ENCODE measurements around the gene BRAT1.
A peak's percentile ranks its signal among the peaks of the same experiment; 100 is the strongest.
"Not testable (repeated sequence)": the region's sequence is repeated elsewhere in the genome, so short reads cannot be mapped to it uniquely, and the experiment has no call there.

BRAT1 gene

DNA sequence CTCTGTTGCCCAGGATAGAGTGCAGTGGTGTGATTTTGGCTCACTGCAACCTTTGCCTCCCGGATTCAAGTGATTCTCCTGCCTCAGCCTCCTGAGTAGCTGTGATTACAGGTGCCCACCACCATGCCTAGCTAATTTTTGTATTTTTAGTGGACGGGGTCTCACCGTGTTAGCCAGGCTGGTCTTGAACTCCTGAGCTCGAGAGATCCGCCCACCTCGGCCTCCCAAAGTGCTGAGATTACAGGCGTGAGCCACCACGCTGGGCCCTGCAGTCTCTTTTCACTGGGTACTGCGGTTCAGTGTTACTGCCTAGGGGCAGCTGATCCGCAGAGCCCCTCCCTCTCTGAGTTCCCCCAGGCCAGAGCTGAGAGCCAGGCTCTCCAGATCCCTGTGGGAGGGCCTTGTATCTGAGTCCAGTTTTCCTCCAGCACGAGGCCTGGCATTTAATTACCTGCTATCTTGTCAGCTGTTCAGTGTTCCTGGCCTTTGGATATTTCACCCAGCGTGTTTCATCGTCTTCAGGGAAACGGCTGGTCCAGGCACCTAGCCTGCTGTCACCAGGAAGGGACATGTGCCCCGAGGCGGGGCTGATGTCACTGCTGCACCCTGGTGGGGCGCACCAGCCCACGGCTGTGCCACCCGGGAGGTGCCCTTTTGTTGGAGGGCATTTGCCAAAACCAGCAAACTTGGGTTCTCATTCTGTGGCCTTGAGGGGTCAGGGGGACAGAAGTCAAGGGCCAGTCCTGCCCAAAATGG is 19.3 kb downstream of the BRAT1 start:
- not testable (repeated sequence) for DNase-seq

DNA sequence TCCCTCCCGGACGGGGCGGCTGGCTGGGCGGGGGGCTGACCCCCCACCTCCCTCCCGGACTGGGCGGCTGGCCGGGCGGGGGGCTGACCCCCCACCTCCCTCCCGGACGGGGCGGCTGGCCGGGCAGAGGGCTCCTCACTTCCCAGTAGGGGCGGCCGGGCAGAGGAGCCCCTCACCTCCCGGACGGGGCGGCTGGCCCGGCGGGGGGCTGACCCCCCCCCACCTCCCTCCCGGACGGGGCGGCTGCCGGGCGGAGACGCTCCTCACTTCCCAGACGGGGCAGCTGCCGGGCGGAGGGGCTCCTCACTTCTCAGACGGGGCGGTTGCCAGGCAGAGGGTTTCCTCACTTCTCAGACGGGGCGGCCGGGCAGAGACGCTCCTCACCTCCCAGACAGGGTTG is 21.1 kb downstream of the BRAT1 start:
- DNase-seq: not testable (repeated sequence)

DNA sequence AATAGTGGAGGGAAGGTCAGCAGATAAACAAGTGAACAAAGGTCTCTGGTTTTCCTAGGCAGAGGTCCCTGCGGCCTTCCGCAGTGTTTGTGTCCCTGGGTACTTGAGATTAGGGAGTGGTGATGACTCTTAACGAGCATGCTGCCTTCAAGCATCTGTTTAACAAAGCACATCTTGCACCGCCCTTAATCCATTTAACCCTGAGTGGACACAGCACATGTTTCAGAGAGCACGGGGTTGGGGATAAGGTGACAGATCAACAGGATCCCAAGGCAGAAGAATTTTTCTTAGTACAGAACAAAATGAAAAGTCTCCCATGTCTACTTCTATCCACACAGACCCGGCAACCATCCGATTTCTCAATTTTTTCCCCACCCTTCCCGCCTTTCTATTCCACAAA is 21.8 kb downstream of the BRAT1 start:
- not testable (repeated sequence) for DNase-seq

DNA sequence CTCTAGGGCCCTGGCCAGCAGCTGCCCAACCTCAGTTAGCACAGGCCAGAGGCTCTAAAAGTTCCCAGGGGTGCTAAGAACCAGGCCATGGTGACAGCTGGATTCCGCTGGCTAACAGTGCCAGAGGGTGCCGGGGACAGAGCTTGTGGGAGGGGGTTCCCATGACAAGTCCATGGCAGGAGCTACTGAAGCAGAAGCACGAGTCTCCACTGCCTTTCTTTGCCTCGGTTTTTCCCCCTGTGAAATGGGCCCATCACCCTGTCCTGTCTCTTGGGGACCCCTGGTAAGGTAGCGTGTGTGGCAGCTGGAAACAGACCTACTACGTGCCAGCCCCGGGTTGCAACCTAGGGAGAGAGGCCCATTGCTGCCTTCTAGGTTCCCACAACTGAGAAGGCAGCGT is 22.5 kb downstream of the BRAT1 start:
- DNase-seq: not testable (repeated sequence)

DNA sequence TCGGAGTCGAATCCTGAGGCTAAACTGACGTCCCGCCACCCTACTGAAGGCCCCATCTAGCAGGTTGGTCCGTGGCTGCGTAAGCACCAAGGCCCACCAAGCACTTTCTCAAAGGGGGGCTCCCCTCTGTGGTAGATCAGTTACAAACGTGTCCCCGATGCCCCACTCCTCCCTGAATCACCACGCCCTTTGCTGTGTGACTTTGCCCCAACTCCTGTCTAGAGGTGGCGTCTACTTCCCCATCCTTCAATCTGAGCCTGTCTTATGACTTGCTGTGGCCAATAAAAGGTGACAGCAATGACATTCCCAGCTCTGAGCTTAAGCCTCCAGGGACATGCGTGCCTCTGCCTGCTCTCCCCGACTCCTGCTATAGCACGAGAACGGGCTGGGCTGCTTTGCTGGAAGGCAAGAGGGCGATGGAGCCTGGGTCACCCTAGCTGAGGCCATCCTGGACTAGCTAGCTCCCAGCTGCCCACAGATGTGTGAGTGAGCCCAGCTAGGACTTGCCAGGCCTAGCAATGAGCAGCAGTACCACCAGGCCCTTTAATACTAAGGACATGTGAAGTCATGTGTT is 23.0 kb downstream of the BRAT1 start:
- peak; percentile 32 to 49 for DNase-seq

DNA sequence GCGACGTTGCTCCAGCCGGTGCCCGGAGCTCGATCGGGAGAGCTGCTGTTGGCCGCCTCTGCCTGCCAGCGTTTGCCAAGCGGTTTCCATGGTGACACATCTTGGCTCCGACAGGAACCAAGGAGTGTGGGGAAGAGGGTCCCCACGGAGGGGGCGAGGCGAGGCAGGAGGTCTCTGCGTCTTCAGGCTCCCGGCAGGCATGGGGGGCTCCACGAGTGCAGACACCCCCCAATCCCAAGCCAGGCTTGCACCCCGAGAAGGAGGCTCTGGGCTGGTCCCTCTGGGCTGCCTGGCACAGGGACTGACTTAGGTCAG is 23.6 kb downstream of the BRAT1 start:
- DNase-seq: not testable (repeated sequence)

DNA sequence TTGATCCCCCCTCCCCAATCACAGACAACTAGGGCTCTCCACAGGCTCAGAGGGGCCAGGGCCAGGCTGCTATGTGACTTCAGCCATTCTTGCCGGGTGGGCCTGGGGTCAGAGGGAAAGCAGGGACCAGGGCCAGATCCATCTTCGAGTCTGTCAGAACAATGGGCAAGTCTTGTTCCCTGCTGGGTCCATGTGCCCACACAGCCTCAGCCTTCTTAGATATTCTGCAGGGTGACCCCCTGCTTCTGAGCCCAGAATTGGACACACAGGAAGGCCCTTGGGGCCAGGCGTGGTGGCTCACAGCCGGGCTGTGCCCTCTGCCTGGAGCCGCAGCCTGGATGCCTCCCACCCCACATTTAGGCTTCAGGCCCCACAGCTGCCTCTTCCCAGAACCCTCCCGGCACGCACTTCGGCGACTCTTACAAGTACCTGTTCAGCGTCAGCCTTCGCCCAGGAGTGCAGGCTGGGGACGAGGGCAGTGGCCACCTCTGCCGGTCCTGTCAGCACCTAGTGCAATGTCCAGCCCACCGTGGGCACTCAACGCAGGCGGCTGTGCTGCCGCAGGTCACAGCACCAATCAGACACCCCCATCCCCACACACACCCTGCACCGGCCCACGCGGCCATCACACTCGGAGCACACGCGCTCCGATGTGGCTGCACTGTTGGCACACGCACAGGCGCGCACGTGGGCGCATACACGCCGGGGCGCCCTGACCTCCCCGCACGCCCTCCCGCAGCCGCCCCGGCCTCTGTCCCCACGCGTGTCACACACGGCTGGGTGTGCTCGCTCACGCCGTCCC is 24.1 kb downstream of the BRAT1 start:
- DNase-seq: peak; percentile 29 to 42

DNA sequence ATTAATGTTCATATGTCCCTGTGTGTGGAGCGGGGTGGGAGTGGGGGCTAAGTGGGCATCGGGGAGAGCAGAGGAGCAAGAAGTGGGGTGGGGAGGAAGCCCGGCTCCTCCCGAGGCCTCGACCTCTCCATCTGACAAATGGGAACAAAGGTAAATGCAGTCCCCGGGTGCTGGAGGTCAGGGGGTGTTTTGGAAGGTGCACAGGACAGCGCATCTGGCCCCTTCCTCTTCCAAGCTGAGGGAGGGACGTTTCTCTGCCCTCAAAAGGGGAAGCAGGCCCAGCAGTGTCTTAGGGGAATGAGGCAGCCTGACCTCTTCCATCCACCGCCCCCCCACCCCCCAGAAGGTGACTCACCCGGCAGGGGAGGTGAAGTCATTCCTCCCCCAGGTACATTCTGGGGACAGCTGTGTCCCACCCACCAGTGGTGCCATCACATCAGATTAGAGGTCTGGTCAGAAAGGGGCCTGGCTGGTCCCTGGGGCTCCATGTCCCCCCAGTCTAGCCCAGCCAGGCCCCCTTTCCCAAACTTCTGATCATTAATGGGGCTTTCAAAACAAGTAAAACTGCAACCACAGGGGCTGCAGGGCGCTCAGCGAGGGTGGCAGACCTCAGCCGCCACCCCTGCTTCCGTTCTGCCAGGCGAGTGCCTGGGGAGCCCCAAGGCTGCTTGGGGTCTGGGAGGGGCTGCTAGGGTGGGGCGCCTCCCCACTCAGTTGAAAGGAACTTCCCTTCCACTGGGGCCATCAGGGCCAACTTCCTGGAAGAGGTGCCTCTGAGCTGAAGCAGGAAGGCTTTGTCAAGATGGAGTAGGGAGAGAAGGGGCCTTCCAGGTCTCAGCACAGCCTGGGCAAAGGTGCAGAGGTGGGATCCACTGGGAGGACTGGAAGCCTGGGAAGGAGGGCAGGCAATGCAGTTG is 25.0 kb downstream of the BRAT1 start:
- DNase-seq: peak in 1 of 2 experiments; percentile 34

DNA sequence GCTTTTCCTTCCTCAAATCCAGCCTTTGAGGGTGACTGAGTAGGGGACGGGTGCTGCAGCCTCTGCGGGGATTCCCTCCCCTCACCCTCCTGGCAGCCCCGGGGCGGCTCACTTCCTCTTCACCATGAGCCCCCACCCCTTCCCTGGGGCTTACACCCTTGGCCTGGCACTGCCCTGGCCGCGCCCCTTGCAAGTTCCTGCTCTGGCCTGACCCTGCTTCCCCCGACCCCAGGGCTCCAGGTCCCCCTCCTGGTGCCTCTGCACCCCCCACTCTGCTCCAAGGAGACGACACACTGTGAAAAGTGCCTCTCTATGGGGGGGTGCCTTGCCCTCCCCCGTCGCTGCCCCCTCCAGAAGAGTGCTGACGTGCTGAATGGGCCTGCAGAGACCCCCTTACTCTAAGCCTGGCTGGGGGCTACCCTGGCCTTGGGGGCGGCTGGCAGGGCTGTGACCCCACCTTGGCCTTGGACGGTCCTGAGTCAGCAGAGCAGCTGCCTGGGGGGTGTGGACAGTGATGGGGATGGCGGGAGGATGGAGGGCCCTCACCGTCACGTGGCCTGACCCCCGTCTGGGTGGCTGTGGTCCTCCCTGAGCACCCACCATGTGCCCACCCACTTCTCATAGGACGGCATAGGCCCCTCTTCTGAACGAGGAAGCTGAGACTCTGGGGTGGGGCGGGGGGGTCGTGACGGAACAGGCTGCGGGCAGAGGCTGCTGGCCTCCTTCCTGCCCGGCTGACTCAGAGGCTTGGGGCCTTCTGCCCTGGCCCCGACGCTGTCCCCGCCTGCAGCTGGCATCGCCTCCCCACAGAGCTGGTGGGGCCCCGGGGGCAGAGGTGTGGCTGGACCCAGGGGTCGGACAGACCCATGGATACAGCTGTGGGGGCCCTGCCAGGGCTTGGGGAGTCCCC is 25.9 kb downstream of the BRAT1 start:
- DNase-seq: no peak

DNA sequence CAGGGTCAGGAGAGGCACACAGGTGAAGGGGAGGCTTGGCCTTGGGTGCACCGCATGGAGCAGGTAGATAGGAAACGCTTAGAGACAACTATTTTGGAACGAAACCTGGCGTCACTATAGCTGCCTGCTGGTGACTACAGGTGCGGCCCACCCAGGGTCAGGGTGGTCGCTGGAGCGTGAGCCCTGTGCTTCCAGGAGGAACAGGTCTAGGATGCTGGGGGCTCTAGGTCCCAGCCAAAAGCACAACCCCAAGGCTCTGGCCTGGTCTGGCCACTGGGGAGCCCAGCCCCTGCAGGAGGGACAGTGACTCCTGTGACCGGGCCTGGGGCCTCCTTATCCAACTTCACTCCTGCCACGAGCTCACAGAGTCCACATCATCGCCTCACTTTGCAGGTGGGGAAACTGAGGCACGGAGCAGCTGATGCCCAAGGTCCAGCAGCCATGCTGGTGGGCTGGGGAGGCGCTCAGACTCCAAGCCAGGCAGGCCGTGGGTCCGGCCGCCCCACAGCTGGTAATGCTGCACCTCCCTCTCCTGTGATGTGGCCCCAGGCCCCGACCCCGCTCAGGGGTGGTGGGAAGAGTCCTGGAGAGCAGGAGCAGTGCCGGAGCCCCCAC is 26.7 kb downstream of the BRAT1 start:
- no peak for DNase-seq

DNA sequence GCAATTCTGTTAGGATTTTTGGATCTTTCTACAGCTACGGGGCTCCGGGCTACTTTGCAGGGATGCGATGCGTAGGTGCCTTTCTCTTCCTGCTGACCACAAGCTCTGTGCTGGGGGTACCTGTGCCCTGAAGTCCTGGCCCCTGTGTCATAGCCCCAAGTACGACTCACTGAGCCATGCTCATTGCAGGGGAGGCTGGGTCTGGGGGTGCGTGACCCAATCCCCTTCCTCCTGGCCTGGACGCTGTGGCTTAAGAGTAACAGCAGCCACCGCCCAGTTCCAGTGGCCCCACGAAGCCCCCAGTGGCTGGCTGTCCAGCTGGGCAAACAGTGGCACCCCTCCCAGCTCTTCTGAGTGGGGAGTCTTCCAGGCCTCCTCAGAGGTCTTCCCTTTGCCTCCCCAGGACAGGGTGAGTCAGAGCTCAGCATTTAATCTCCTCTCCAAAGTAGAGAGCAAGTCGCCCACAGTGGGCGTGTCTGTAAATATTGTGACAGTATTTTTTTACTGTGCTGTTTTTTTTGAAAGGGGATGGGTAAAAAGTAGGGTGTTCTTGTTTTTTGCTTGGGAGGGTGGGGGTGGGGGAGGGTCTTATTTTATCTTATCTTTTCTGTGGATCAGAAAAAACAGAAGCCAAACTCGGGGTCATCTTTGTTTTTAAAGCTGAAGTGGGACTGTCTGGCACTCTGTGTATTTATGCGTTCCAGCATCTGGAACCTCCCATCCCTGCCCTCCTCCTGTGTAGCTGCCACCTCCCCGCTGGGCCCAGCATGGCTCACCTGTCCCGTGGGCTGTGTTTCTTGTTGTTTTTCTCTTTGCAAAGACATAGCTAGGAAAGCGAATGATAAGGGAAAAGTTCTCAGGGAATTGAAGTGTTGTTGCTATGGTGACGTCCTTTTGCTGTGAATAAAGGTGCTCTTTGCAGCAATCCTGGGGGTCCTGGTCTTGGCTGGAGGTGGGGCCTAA is 27.5 kb downstream of the BRAT1 start:
- DNase-seq: peak; percentile 28 to 62

DNA sequence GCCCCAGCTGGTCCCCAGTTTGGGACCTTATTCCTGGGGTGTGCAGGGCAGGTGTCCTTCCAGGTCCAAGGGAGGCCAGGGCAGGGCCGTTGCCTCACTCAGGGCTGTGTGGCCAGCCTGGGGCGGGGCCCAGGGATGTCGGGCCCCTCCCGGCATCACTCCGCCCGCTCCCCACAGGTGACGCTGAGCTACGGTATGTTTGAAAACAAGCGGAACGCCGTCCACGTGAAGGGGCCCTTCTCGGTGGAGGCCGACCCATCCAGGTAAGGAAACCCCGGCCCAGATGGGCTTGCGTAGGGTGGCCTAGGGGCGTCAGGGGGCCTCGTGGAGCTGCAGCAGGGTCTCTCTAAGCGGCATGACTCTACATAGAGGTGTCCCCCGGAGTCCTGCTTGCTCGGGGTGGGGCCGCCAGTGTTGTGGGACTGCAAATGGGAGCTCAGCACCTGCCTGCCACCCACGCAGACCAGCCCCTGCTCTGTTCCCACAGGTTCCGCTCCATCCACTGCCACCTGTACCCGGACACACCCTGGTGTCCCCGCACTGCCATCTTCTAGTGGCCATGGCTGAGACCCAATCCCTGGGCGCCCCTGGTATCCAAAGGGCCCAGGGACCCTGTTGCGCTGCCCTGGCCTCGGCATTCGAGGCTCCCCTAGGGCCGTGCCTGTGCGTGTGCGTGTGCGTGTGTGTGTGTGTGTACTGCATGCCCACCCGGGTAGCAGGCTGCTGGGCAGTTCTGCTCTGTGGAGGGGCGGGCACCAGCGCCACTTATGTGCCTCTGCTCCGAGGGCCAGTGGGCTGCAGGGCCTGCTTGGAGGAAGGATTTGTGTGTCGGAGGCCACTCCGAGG is 28.4 kb downstream of the BRAT1 start:
- DNase-seq: no peak

DNA sequence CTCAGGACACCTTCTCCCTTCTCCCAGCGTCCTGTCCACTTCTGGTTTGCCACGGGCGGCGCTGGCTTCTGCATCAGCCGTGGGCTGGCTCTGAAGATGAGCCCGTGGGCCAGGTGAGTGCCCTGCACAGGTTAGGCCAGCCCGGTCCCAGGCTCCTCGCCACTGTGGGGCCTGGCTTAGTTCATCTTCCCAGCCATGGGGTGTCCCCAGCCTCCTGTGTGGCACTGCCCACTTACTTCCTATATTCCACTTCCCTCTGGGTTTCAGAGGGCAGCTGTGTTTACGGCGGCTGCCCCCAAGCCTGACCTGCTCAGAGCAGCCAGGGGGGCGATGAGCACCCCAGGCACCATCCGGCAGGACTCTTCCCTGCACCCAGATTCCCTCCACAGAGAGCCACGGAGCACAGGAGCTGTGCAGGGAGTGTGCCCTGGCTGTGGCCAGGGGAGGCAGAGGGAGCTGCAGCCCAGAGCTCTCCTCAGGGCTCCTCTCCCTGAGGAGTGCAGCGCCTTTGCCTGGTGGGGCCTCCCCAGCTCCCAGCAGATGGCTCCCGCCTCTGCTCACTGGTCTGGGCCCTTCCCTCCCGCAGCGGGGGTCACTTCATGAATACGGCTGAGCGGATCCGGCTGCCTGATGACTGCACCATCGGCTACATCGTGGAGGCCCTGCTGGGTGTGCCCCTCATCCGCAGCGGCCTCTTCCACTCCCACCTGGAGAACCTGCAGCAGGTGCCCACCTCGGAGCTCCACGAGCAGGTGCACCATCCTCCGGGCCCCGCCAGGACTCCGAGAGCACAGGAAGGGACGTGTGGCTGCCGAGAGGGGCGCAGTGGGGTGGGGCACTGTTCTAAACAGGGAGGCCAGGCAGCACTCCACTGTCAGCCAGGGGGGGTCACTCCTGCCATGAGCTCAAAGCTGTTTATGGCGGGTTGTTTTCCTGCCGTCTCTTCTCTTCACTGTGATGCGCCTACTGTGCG is 29.4 kb downstream of the BRAT1 start:
- DNase-seq: peak; percentile 40 to 57

DNA sequence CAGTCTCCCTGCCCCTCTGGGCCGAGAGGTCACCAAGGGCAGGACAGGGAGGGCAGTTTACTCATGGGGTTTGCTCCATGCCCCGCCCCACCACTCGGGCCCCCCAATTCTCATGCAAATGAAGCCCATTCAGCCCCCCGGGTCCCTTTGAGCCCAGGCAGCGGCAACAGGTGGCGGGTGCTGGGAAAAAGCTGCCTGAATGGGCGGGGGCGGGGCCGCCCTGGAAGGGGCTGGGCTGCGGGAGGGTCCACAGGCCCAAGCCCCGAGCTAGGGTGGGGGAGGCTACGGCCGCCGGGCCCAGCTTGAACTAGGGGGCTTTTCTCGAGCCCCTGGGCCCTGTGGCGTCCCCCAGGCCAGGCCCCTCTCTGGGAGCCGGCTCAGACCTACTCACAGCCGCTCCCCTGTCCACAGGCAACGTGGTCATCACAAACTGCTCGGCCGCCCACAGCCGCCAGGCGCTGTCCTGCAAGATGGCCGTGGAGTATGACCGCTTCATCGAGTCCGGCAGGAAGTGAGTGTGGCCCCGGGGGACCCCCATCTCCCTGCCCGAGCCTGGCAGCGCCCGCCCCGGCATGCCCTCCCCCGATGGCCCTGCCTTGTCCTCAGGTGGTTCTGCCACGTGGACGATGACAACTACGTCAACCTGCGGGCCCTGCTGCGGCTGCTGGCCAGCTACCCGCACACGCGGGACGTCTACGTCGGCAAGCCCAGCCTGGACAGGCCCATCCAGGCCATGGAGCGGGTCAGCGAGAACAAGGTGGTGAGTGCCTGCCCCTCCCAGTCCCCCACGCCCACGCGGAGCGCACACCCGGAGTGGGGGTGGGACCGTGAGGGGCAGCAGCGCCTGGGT is 30.3 kb downstream of the BRAT1 start:
- no peak for DNase-seq

DNA sequence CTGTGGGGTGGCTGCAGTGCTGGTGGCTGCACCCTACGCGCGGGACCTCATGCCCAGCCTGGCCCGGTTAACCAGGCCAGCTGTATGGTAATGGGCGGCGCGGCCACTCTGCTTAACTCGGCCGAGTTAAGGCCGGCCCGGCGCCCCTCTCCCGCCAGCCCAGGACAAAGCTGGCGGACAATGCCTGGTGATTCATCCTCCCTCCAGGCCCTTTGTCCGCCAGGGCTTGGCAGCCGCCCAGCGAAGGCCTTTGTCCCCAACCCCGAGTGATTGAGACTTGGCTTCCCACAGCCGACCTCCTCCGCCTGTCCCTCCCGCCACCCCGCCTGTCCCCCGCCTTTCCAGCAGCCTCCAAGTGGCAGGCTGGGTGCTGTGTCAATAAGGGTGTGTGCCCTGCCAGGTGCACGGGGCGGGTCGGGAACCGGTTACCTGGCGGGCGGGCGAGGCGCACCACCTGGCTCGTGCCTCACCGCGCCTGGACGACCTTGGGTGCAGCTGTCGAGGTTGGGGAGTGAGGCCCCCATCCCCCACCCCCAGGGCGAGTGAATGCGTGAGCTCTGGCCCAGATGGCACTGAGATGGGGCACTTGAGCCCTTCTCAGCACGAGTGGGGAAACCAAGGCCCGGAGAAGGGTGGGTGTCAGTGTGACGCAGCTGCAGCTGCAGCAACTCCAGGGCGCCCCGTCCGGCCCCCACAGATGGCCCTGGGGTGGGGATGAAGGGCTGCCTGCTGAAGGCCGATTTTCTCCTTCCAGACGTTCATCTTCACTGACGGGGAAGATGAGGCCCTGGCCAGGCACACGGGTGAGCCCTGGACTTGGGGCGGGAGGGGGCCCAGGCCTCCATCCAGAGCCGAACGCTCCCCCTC is 31.1 kb downstream of the BRAT1 start:
- DNase-seq: peak; percentile 98

DNA sequence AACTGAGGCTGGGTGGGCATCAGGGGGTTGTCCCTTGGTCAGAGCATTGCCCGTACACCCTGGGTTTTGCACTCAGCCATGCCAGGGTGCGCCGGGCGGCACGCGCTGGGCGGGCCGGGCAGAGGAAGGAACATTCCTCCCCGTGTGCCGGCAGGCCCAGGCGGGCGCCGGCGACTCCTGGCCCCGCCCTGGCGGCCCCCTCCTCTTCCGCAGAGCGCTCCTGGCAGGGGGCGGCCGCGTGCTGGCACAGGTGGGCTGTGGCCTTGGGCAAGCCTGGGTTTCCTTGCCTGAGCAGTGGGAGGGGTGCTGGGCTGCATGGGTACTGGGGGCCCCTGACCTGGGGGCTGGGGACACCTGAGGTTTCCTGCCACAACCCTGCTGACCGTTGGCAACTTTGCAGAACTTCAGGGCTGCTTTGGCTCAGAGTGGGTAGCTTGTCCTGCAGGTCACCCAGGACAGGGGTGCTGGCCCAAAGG is 31.8 kb downstream of the BRAT1 start:
- DNase-seq: peak; percentile 75 to 85

All from SHP77 (cell line).